Suprapubic skin (tissue), 4 donors: Measurements from ENCODE around the gene SYNE2.

Experiments used
- CTCF ChIP-seq, 2 donors: fragments of 200-600 bp in 1 of 2; fragments of 450-650 bp in 1 of 2; sonication (generic) in 1 of 2; IDR thresholded peaks; one replicate each; pipeline ENCODE4 v1.5.1; 2016 to 2019; ENCODE audit warnings: antibody characterized with exemption in 2 of 2, mild to moderate bottlenecking in 1 of 2, moderate library complexity in 1 of 2
- EP300 ChIP-seq: sonication (generic); formaldehyde crosslinking; IDR thresholded peaks from one replicate; pipeline ENCODE4 v1.6.1; 2017; ENCODE audit warnings: antibody characterized with exemption
- POLR2A ChIP-seq, 2 donors: fragments of 450-650 bp; IDR thresholded peaks; one replicate each; pipeline ENCODE4 v1.6.1; 2017; ENCODE audit warnings: antibody characterized with exemption in 2 of 2, mild to moderate bottlenecking in 2 of 2, moderate library complexity in 2 of 2
- POLR2AphosphoS5 ChIP-seq, 3 donors: sonication (generic); formaldehyde crosslinking; IDR thresholded peaks; one replicate each; pipeline ENCODE4 v1.6.1; 2017; ENCODE audit warnings: antibody characterized with exemption in 3 of 3

GRCh38 chr14:64255756-64256155 lies 403.0 kb downstream of the SYNE2 start:
- TF ChIP-seq CTCF (IDR thresholded peaks at IDR 0.05) (no peak), POLR2A (IDR thresholded peaks at IDR 0.05) (no peak), EP300 (no peak), POLR2AphosphoS5 (IDR thresholded peaks at IDR 0.05) (no peak)
